ENCODE data around the gene SAXO2. TPM values are rescaled to one million over a fixed set of nuclear protein-coding genes. Genes with fewer than 3 reads are reported as not detected.

Gene SAXO2
- total RNA-seq, 2 experiments from 2014 or later = 11.1 to 14.9 TPM

- H3K36me3 ChIP-seq (ENCODE audit: insufficient read depth, low read length) = no peaks in the 10 kb centered on the region
- no peaks in the 10 kb centered on the region for H3K27me3 Mint-ChIP-seq
- intact Hi-C loops (cut with DNase I, micrococcal nuclease) = no loop called here
- H3K4me1 ChIP-seq (ENCODE audit: insufficient read depth, low read length) = peaks cover 10% of the 10 kb centered on the region
- H3K36me3 Mint-ChIP-seq (ENCODE audit: low read depth) = peaks cover 11% of the 10 kb centered on the region
- no peak overlapping the region for H3K4me3 Mint-ChIP-seq
- H3K27ac Mint-ChIP-seq = no peak overlapping the region
- no peaks in the 10 kb centered on the region for H3K9me3 ChIP-seq (ENCODE audit: control insufficient read depth in 1 of 2, insufficient read depth in 1 of 2, low read length in 2 of 2)
- ChIA-PET CTCF (no interaction called here), POLR2A (no interaction called here)
- no peaks in the 10 kb centered on the region for H3K27me3 ChIP-seq (ENCODE audit: control insufficient read depth in 1 of 2, insufficient read depth in 2 of 2, low read length in 2 of 2)
- no peak for TF ChIP-seq CTCF (IDR thresholded peaks at IDR 0.05)
- no peak overlapping the region for H3K4me3 ChIP-seq (ENCODE audit: low read length)
- H3K4me1 Mint-ChIP-seq (ENCODE audit: low read depth) = peaks cover 17% of the 10 kb centered on the region
- no peak overlapping the region for H3K27ac ChIP-seq (ENCODE audit: low read depth in 1 of 2, low read length in 2 of 2)
- H3K9me3 Mint-ChIP-seq = no peaks in the 10 kb centered on the region
- DNase-seq (no peak), ATAC-seq (ENCODE audit: poor library complexity) (no peak)
Measured at GRCh38 chr15:82305621-82306048, 43.0 kb downstream of the SAXO2 start.

DNA sequence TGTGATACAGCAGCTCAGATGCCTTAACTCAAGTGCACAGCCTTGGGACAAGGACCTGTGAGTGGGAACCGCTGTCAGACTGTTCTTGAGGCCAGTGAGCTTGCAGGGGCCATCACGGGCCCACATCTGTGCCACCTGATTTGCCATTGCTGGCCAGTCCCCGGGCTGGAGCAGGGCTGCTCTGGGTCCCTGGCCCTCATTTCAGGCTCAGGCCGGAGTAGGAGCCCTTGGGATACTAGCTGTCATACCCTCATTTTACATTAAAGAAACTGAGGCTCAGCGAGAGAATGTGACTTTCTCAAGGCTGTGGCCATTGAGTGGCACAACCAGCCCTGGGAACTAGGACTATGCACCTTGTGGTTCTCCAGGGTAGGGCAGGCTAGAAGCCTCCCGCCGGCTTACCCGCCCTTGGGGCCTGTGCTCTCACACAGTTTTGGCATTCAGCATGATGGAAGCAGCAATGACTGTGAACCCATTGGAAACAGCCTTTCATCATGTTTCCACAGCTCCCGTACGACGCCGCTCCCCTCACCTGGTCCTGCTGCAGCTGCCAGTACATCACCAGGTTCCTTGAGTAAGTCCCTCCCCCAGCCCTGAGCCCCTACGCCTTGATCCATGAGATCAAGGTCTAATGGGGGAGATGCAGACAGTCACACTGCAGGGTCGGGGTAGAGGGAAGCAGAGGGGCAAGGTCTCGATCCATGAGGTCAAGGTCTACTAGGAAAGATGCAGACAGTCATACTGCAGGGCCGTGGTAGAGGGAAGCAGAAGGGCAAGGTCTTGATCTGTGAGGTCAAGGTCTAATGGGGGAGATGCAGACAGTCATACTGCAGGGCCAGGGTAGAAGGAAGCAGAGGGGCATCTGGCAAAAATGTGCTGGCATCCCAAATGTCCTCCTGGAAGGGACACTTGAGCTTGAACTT is 44.4 kb downstream of the SAXO2 start:
- peaks cover 21% of the 10 kb centered on the region for H3K36me3 Mint-ChIP-seq (ENCODE audit: low read depth)
- intact Hi-C loops (cut with DNase I, micrococcal nuclease) = no loop called here
- ATAC-seq (ENCODE audit: poor library complexity) (no peak), DNase-seq (no peak)
- no peak overlapping the region for H3K4me3 Mint-ChIP-seq
- H3K4me1 ChIP-seq (ENCODE audit: insufficient read depth, low read length) = peaks cover 10% of the 10 kb centered on the region
- no peaks in the 10 kb centered on the region for H3K27me3 Mint-ChIP-seq
- ChIA-PET POLR2A (no interaction called here), CTCF (no interaction called here)
- peaks cover 10% of the 10 kb centered on the region for H3K4me1 Mint-ChIP-seq (ENCODE audit: low read depth)
- no peaks in the 10 kb centered on the region for H3K27me3 ChIP-seq (ENCODE audit: control insufficient read depth in 1 of 2, insufficient read depth in 2 of 2, low read length in 2 of 2)
- H3K36me3 ChIP-seq (ENCODE audit: insufficient read depth, low read length) = no peaks in the 10 kb centered on the region
- H3K9me3 Mint-ChIP-seq = no peaks in the 10 kb centered on the region
- H3K27ac ChIP-seq (ENCODE audit: low read depth in 1 of 2, low read length in 2 of 2) = no peak overlapping the region
- no peak overlapping the region for H3K27ac Mint-ChIP-seq
- no peak for TF ChIP-seq CTCF (IDR thresholded peaks at IDR 0.05)
- no peaks in the 10 kb centered on the region for H3K9me3 ChIP-seq (ENCODE audit: control insufficient read depth in 1 of 2, insufficient read depth in 1 of 2, low read length in 2 of 2)
- H3K4me3 ChIP-seq (ENCODE audit: low read length) = no peak overlapping the region

DNA sequence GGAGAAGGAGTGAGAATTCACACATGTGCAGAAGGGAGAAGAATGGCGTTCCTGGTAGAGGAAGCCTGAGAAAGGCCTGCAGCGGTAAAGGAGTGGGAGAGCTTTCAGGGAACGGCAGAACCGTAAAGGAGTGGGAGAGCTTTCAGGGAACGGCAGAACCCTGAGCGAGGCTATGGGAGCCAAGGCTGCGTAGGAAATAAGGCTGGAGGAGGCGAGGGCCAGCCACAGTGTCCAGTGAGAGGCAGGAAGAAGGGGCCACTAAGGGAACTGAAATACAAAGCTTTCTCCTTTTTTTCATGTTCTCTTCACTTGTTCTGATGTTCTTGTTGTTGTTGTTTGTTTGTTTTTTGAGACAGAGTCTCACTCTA is 45.1 kb downstream of the SAXO2 start:
- H3K9me3 ChIP-seq (ENCODE audit: control insufficient read depth in 1 of 2, insufficient read depth in 1 of 2, low read length in 2 of 2) = no peaks in the 10 kb centered on the region
- no peaks in the 10 kb centered on the region for H3K27me3 Mint-ChIP-seq
- H3K9me3 Mint-ChIP-seq = no peaks in the 10 kb centered on the region
- POLR2A ChIA-PET = no interaction called here
- ATAC-seq (ENCODE audit: poor library complexity) (no peak), DNase-seq (no peak)
- no peak overlapping the region for H3K4me3 Mint-ChIP-seq
- H3K4me3 ChIP-seq (ENCODE audit: low read length) = no peak overlapping the region
- H3K27ac Mint-ChIP-seq = no peak overlapping the region
- intact Hi-C loops (cut with DNase I, micrococcal nuclease) = no loop called here
- H3K27me3 ChIP-seq (ENCODE audit: control insufficient read depth in 1 of 2, insufficient read depth in 2 of 2, low read length in 2 of 2) = no peaks in the 10 kb centered on the region
- TF ChIP-seq CTCF (IDR thresholded peaks at IDR 0.05) = no peak
- H3K36me3 Mint-ChIP-seq (ENCODE audit: low read depth) = peaks cover 21% of the 10 kb centered on the region
- peaks cover 10% of the 10 kb centered on the region for H3K4me1 Mint-ChIP-seq (ENCODE audit: low read depth)
- no peaks in the 10 kb centered on the region for H3K36me3 ChIP-seq (ENCODE audit: insufficient read depth, low read length)
- H3K4me1 ChIP-seq (ENCODE audit: insufficient read depth, low read length) = peaks cover 10% of the 10 kb centered on the region
- CTCF ChIA-PET = no interaction called here
- H3K27ac ChIP-seq (ENCODE audit: low read depth in 1 of 2, low read length in 2 of 2) = no peak overlapping the region

All from CD4-positive, alpha-beta T cell (primary cell).